Activated CD8-positive, alpha-beta memory T cell treated with anti-CD3 and anti-CD28 coated beads, Interleukin-2, amount 50 U/mL, for 1 hour (primary cell): ENCODE results near the gene BHLHE40.

Source experiments
- DNase-seq: peaks from one replicate; pipeline ENCODE4 v3.0.0-alpha.2; 2020; ENCODE audit errors: extremely low read depth

Gene BHLHE40

GRCh38 chr3:5001135-5001534 is 21.9 kb downstream of the BHLHE40 start:
- DNase-seq, result no peak

GRCh38 chr3:5001805-5002173 is 22.6 kb downstream of the BHLHE40 start:
- no peak for DNase-seq

- no peak for DNase-seq
These were observed 23.1 kb downstream of the BHLHE40 start for GRCh38 chr3:5002174-5002870.

GRCh38 chr3:5002871-5003247 is 23.6 kb downstream of the BHLHE40 start:
- DNase-seq, result no peak

- DNase-seq, result no peak
These were observed 25.3 kb downstream of the BHLHE40 start for GRCh38 chr3:5004319-5005152.

GRCh38 chr3:5005367-5005766 is 26.1 kb downstream of the BHLHE40 start:
- no peak for DNase-seq

- DNase-seq, result no peak
These were observed 27.5 kb downstream of the BHLHE40 start for GRCh38 chr3:5006755-5007202.

GRCh38 chr3:5007873-5008272 is 28.6 kb downstream of the BHLHE40 start:
- no peak for DNase-seq

- DNase-seq, result no peak
These were observed 30.4 kb downstream of the BHLHE40 start for GRCh38 chr3:5009506-5010109.

GRCh38 chr3:5010140-5010539 is 30.9 kb downstream of the BHLHE40 start:
- no peak for DNase-seq

GRCh38 chr3:5010706-5011554 is 31.7 kb downstream of the BHLHE40 start:
- DNase-seq, result no peak

- DNase-seq, result no peak
These were observed 32.5 kb downstream of the BHLHE40 start for GRCh38 chr3:5011555-5012256.

- no peak for DNase-seq
These were observed 33.1 kb downstream of the BHLHE40 start for GRCh38 chr3:5012367-5012766.

- no peak for DNase-seq
These were observed 34.0 kb downstream of the BHLHE40 start for GRCh38 chr3:5013021-5013906.

- no peak for DNase-seq
These were observed 35.2 kb downstream of the BHLHE40 start for GRCh38 chr3:5014391-5014790.

- no peak for DNase-seq
These were observed 35.8 kb downstream of the BHLHE40 start for GRCh38 chr3:5015056-5015455.

GRCh38 chr3:5016211-5017161 is 37.2 kb downstream of the BHLHE40 start:
- DNase-seq, result no peak

- DNase-seq, result no peak
These were observed 38.8 kb downstream of the BHLHE40 start for GRCh38 chr3:5017925-5018531.
